Measurements from ENCODE around the gene POC1B.
A peak's percentile ranks its signal among the peaks of the same experiment; 100 is the strongest.

The POC1B gene

DNA sequence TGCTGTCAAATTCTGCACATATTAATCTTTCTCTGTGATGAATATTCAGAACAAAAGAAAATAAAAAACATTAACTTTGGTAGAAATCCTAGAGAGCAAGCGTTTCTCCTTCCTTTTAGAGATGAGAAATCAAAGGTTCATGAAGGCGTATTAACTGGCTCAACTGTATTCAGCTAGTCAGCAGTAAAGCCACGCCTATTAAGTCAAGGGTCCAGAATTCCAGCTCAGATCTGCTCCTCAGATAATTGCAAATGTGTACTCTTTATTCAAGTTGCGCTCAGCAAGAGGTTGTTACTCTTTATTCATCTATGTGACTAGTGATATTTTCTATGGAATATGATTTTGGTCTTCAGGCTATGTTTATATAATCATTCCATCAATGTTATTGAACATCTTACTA is 13.1 kb upstream of the POC1B start:
- no peak for DNase-seq

DNA sequence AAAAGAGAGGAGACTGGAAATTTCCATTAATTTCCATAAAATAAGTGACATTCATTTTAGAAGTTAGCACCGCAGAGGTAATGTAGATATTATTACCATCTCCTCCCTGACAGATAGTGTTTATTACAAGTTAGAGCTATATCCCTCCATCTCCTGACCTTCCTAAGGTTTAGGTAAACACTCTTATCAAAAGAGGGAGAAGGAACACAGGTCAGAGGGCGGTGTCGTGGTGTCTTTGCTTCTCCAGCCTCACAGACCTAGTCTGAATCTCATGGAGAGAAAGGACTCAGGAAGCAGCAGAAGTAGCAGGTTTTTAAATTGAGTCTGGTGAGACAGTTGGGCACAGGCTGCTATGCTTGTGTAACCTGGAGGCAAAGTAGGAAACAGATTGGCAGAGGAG is 11.5 kb upstream of the POC1B start:
- DNase-seq = no peak

DNA sequence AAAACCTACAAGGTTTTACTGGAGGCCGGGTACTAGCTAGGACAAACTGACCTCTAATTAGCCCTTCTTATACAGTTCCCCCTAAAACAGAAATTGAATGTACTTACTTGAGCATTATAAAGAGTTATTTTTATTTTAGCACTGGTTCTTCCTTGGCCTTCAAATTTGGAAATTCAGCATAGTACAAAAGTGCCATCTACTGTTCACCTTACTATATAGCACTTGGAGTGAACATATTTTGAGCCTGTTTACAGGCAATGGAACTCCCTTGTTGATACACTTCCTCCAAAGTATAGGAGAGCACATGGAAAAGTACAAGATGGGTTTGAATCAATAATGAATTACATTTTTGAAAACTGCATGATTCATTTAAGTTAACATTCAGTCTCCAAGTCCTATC is 3.9 kb upstream of the POC1B start:
- peak; percentile 24 for DNase-seq

DNA sequence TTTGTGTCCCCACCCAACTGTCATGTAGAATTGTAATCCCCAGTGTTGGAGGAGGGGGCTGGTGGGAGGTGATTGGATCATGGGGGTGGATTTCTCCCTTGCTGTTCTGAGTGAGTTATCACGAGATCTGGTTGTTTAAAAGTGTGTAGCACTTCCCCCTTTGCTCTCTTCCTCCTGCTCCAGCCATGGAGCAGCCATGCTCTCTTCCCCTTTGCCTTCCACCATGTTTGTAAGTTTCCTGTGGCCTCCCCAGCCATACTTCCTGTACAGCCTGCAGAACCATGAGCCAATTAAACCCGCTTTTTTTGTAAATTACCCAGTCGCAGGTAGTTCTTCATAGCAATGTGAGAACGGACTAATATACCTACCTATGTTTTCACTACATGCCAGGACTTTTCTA is 2.6 kb upstream of the POC1B start:
- DNase-seq = no peak

DNA sequence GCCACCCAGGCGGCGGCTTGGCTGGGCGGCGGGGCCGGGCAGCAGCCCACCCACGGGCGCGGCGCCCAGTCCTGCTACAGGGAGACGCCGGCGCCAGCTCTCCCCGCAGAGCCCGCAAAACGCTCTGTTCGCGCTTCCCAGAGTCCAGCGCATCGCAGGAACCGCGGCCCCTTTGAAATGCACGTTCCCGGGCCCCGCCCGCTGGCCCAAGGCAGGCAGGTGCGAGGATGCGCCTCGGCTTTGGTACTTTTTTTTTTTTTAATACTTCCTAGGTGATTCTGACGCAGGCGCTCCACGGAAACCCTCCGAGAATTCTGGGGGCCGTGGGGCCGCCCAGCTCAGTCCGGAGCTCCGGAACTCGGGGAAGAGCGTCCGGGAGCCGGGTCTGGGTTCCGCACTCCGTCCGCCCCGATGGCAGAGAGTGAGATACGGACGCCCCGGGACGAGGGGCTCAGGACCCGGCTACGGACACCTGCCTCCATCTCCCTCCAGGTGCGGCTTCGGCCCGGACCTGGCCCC is 483 bp downstream of the POC1B start:
- peak; percentile 40 for DNase-seq

- DNase-seq = peak; percentile 14
These were observed 1.1 kb downstream of the POC1B start, which contains the start of gene GALNT4 for GRCh38 chr12:89524541-89525304. Gene GALNT4 (minus strand): TSS chr12:89524796. CDS start chr12:89524549, 247 bp downstream.

- no peak for DNase-seq
These were observed 1.9 kb downstream of the POC1B start for GRCh38 chr12:89523843-89524540.

DNA sequence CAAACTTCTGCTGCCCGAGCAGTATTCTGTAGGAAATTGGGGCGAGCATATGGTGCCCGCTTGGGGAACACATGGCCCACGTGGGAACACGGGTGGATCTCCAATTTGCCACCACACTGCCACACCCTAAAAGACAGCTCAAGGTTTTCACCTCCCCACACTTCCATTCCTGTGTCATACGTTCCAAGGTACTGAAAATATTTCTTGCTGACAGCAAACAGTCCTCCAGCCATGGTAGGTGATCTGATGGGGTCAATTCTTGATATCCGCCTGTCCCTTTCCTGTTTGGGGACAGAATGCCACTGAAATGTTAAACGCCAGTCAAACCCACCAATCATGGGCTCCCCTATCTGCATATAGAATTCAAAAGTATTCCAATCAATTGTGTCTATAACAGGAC is 2.5 kb downstream of the POC1B start:
- no peak for DNase-seq

DNA sequence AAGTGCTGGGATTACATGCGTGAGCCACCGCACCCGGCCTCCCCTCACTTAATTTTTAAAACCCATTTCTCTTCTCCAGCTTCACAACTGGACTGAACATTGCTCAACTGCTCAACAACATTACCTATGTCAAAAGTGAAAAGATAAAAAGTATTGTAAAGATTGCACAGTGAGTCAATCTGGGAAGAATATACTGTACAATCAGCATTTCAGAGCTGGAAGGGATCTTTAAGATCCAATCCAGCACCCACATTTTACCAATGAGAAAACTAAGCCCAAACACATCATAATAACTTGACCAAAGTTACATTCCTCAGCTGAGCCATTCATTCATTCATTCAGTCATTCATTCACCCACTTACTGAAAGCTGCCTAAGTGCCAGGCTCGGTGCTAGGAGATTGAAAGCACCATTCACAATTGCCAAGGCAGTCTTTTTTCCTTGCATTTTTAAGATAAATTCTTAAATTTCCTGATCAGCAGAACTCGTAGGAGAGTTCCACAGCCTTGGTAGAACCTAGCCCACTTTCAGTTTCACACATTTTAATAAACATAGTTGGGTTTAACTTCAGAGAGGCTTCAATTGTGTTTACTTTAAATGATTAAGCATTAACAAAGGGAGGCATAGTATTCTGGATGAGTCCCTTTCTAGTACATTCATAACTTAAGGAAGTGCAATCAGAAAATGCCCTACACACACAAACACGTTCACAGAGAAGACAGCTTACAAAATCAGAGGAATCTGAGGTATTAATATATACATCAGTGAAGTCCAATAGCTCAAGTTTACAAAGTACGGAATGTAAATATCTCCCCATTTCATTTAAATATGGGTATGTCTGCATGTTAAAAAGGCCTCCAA is 4.3 kb downstream of the POC1B start:
- DNase-seq = no peak

- no peak for DNase-seq
These were observed 8.1 kb downstream of the POC1B start for GRCh38 chr12:89517720-89518119.

DNA sequence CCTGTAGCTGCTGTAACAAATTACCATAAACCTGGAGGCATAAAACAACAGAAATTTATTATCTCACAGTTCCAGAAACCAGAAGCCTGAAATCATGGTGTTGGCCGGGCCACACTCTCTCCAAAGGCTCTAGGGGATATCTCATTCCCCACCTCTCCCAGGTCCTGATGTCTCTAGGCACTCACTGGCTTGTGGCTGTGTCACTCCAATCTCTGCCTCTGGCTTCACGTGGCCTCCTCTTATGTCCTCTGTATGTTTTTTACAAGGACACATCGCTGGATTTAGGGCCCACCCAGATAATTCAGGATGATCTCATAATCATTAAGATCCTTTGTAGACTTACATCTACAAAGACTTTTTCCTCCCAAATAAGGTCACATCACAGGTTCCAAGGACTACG is 9.2 kb downstream of the POC1B start:
- no peak for DNase-seq

GRCh38 chr12:89514751-89515150 is 11.1 kb downstream of the POC1B start:
- DNase-seq = no peak

DNA sequence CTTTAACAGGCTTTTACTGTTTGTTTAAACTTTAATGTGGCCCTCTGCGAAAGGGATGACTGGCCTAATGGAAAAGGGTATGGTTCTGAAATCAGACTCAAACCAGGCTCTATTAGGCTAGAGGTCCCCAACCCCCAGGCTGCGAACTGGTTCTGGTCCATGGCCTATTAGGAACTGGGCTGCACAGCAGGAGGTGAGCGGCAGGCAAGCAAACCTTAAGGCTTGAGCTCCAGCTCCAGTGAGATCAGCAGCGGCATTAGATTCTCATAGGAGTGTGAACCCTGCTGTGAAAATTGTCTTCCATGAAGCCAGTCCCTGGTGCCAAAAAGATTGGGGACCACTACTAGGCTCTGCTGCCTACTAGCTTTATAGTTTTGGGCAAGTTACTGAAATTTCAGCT is 12.3 kb downstream of the POC1B start:
- DNase-seq = no peak

DNA sequence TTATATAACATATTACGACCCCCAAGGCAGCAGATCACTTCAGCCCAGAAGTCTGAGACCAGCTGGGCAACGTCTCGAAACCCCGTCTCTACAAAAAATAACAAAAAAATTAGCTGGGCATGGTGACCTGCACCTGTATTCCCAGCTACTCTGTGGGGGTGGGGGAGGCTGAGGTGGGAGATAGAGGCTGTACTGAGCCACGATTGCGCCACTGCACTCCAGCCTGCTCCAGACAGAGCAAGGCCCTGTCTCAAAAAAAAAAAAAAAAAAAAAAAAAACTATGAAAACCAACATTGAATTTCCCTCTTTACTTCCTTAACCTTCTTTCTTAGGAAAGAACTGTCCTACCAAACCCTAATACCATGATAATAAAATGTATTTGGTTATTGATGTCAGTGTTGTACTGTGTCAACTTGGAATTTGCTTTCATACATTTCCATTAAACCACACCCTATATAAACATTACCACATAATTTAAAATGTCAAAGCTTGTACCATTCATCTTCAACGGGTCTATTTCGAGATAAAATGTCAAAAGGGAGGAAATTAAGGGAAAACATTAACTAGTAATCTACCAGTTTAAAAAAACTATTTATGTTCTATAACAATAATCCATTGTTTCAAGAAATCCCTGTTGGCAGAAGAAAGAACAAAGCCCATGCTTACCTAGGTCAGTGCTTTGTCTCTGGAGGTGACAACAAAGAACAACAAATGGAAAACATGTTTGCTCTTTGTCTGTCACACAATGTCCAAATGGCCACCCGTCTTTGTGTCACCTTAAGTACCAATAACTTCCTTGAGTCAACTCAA is 18.6 kb downstream of the POC1B start:
- DNase-seq = no peak

- DNase-seq = no peak
These were observed 19.8 kb downstream of the POC1B start for GRCh38 chr12:89506050-89506449.

GRCh38 chr12:89504560-89505346 is 21.1 kb downstream of the POC1B start:
- DNase-seq = no peak

GRCh38 chr12:89501793-89502192 is 24.1 kb downstream of the POC1B start:
- DNase-seq = no peak

DNA sequence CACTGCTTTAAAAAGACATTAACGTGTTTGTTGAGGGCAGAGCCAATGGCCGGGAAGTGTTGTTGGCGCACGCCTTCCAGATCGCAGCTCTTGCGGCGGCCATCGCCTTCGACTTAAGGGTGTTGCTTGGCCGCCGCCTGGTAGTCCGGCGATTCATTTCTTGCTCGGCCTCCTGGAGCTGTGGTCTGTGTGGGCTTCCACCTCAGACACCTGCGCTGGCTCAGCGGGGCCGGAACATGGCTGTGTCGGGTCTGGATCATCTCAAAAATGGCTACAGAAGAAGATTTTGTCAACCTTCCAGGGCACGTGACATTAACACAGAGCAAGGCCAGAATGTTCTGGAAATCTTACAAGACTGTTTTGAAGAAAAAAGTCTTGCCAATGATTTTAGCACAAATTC is 26.0 kb downstream of the POC1B start:
- DNase-seq = no peak

- no peak for DNase-seq
These were observed 28.4 kb downstream of the POC1B start for GRCh38 chr12:89497467-89497866.

- no peak for DNase-seq
These were observed 28.8 kb downstream of the POC1B start for GRCh38 chr12:89497005-89497404.

GRCh38 chr12:89494411-89495231 is 31.2 kb downstream of the POC1B start:
- DNase-seq = no peak
